ENCODE results near the gene ADIPOQ.

ADIPOQ gene

GRCh38 chr3:186814100-186814499, 28.4 kb upstream of the ADIPOQ start:
- Histone ChIP-seq H3K36me3 (ENCODE audit: control insufficient read depth in 2 of 2, insufficient read depth in 1 of 2, low read length in 2 of 2) (no peaks in the 10 kb centered on the region), H3K27ac (ENCODE audit: extremely low read depth, low read depth, low read length) (no peak overlapping the region), H3K9me3 (ENCODE audit: control insufficient read depth, insufficient read depth, low read depth, low read length) (no peaks in the 10 kb centered on the region), H3K4me1 (ENCODE audit: control insufficient read depth, insufficient read depth, low read length) (no peaks in the 10 kb centered on the region), H3K4me3 (ENCODE audit: low read depth, low read length) (no peak overlapping the region)
- POLR2A ChIA-PET, result no interaction called here
- TF ChIP-seq INSM2 (tag by site-specific recombination; IDR thresholded peaks at IDR 0.05), result no peak
- no peak for TF ChIP-seq ZBTB17 (tag by site-specific recombination; IDR thresholded peaks at IDR 0.05)
- no peak for TF ChIP-seq SP7 (tag by site-specific recombination; IDR thresholded peaks at IDR 0.05)
- TF ChIP-seq ZNF274 (IDR thresholded peaks at IDR 0.05; ENCODE audit: low read length), result no peak
- TF ChIP-seq ZNF274 (tag by site-specific recombination; IDR thresholded peaks at IDR 0.05; ENCODE audit: borderline replicate concordance), result no peak
- TF ChIP-seq GLI4 (tag by site-specific recombination; IDR thresholded peaks at IDR 0.05), result no peak
- no peak for TF ChIP-seq ZNF214 (tag by site-specific recombination; IDR thresholded peaks at IDR 0.05; ENCODE audit: borderline replicate concordance)
- no peak for TF ChIP-seq ZNF248 (tag by site-specific recombination; IDR thresholded peaks at IDR 0.05)
- TF ChIP-seq ZNF768 (tag by site-specific recombination; IDR thresholded peaks at IDR 0.05), result no peak
- no peak for TF ChIP-seq ZFP69B (tag by site-specific recombination; IDR thresholded peaks at IDR 0.05)
- TF ChIP-seq ZNF571 (tag by site-specific recombination; IDR thresholded peaks at IDR 0.05), result no peak
- no peak for TF ChIP-seq ZNF488 (tag by site-specific recombination; IDR thresholded peaks at IDR 0.05)
- no peak for TF ChIP-seq ZNF654 (tag by site-specific recombination; IDR thresholded peaks at IDR 0.05; ENCODE audit: low read depth)
- TF ChIP-seq ZNF645 (tag by site-specific recombination; IDR thresholded peaks at IDR 0.05), result no peak
- no peak for TF ChIP-seq ZNF37A (tag by site-specific recombination; IDR thresholded peaks at IDR 0.05)
- TF ChIP-seq HIC1 (tag by site-specific recombination; IDR thresholded peaks at IDR 0.05), result no peak
- TF ChIP-seq MYNN (tag by site-specific recombination; IDR thresholded peaks at IDR 0.05; ENCODE audit: borderline replicate concordance), result no peak
- CTCF ChIA-PET, result interaction anchor here (0.6 kb wide), 2 partner anchors 48 to 205 kb away, joined by 3 read pairs; no protein-coding TSS in a partner anchor

- Histone ChIP-seq H3K4me3 (ENCODE audit: low read depth, low read length) (no peak overlapping the region), H3K4me1 (ENCODE audit: control insufficient read depth, insufficient read depth, low read length) (no peaks in the 10 kb centered on the region), H3K9me3 (ENCODE audit: control insufficient read depth, insufficient read depth, low read depth, low read length) (no peaks in the 10 kb centered on the region), H3K36me3 (ENCODE audit: control insufficient read depth in 2 of 2, insufficient read depth in 1 of 2, low read length in 2 of 2) (no peaks in the 10 kb centered on the region), H3K27ac (ENCODE audit: extremely low read depth, low read depth, low read length) (no peak overlapping the region)
- ChIA-PET POLR2A (no interaction called here), CTCF (no interaction called here)
- 0 out of 2 replicates have a peak, but pooled peaks have one; percentile 9 for TF ChIP-seq ZFHX2 (tag by site-specific recombination; conservative IDR thresholded peaks at IDR 0.05)
- peak; percentile 60 for TF ChIP-seq GLIS1 (tag by site-specific recombination; IDR thresholded peaks at IDR 0.05)
- no peak for TF ChIP-seq ZNF174 (tag by site-specific recombination; IDR thresholded peaks at IDR 0.05)
- peak; percentile 33; the same call in 1 of the 2 replicates for TF ChIP-seq ZBTB44 (tag by site-specific recombination; IDR thresholded peaks at IDR 0.05)
- TF ChIP-seq ZFP69B (tag by site-specific recombination; IDR thresholded peaks at IDR 0.05), result 0 out of 2 replicates have a peak, but pooled peaks have one; percentile 39
- TF ChIP-seq ZBTB11 (tag by site-specific recombination; conservative IDR thresholded peaks at IDR 0.05; ENCODE audit: low read depth), result peak; percentile 76
- no peak for TF ChIP-seq ZNF777 (tag by site-specific recombination; IDR thresholded peaks at IDR 0.05; ENCODE audit: borderline replicate concordance)
- 0 out of 2 replicates have a peak, but pooled peaks have one; percentile 33 for TF ChIP-seq ZBTB8A (tag by site-specific recombination; IDR thresholded peaks at IDR 0.05)
These were observed 27.1 kb upstream of the ADIPOQ start for GRCh38 chr3:186815435-186815834.

All from HEK293 (cell line).